Stomach (tissue), 9 donors: ENCODE results near the gene IRS2. TPM values are rescaled to one million over a fixed set of nuclear protein-coding genes. Genes with fewer than 3 reads are reported as not detected.

Experiments used
- DNase-seq, 2 donors: peaks; one replicate each; pipeline versions ENCODE4 v3.0.0 to v3.0.0-alpha.2; 2013 to 2019
- H3K27ac ChIP-seq, 5 donors: fragments of 200-600 bp in 4 of 5; sonication (generic) in 4 of 5; one replicate each; pipeline ENCODE4 v1.5.1; 2013 to 2019; ENCODE audit warnings: mild to moderate bottlenecking in 1 of 5, moderate library complexity in 1 of 5
- H3K27me3 ChIP-seq, 3 donors: fragments of 200-600 bp; sonication (generic); one replicate each; pipeline ENCODE4 v1.5.1; 2017 to 2019; ENCODE audit warnings: mixed run types in 1 of 3
- H3K36me3 ChIP-seq, 4 donors: fragments of 200-600 bp; sonication (generic); 1 replicate in 3 of 4; 2 replicates in 1 of 4; pipeline ENCODE4 v1.5.1; 2016 to 2019
- H3K4me1 ChIP-seq, 4 donors: fragments of 200-600 bp; sonication (generic); one replicate each; pipeline ENCODE4 v1.5.1; 2016 to 2019
- H3K4me3 ChIP-seq, 4 donors: fragments of 200-600 bp; sonication (generic) in 3 of 4; one replicate each; pipeline ENCODE4 v1.5.1; 2016 to 2019; ENCODE audit warnings: mild to moderate bottlenecking in 1 of 4
- H3K9me3 ChIP-seq, 4 donors: fragments of 200-600 bp; sonication (generic); one replicate each; pipeline ENCODE4 v1.5.1; 2016 to 2019
- EP300 ChIP-seq: sonication (generic); formaldehyde crosslinking; IDR thresholded peaks from one replicate; pipeline ENCODE4 v1.6.1; 2017; ENCODE audit warnings: antibody characterized with exemption
- POLR2A ChIP-seq, 4 donors: fragments of 450-650 bp; IDR thresholded peaks; one replicate each; pipeline ENCODE4 v1.6.1; 2016; ENCODE audit warnings: antibody characterized with exemption in 4 of 4, control low read depth in 2 of 4, mild to moderate bottlenecking in 1 of 4, moderate library complexity in 1 of 4
- POLR2AphosphoS5 ChIP-seq, 3 donors: sonication (generic); formaldehyde crosslinking; IDR thresholded peaks; one replicate each; pipeline ENCODE4 v1.6.1; 2016; ENCODE audit warnings: antibody characterized with exemption in 3 of 3
- WGBS, 5 donors: extraction: QIAGEN DNeasy Blood & Tissue Kit in 3 of 5; methylation state at CpG; one replicate each; pipeline versions ENCODE4 v1.1.5 to v1.1.7; 2013 to 2018; 5-methylcytosine and 5-hydroxymethylcytosine counted together
- intact Hi-C: fragments of 100-400 bp; cut with DNase I; formaldehyde crosslinking; loops from one replicate; pipeline ENCODE4 v1.15.1; 2023; ENCODE audit warnings: low total_unique reads
- polyA plus RNA-seq, 3 donors: library from polyadenylated mRNA; stranded (reverse); fragments of 200-250 nt; gene quantifications; one replicate each; pipeline ENCODE4 v1.2.3, GENCODE V29; 2013
- total RNA-seq, 5 donors: library from RNA; depleted of rRNA; stranded (reverse); fragments of >200 nt; gene quantifications; one replicate each; pipeline versions ENCODE4 v1.1.0 to v1.2.3, GENCODE V29; 2014 to 2016
- TF ChIP-seq, protein P1 (sequence below), 7 experiments: fragments of 450-650 bp in 4 of 7; fragments of 200-600 bp in 3 of 7; sonication (generic) in 3 of 7; IDR thresholded peaks; one replicate each; pipeline ENCODE4 v1.5.1; 2016 to 2019; ENCODE audit warnings: antibody characterized with exemption in 7 of 7, control low read depth in 2 of 7, mild to moderate bottlenecking in 1 of 7
- donor health status: healthy with polysubstance abuse.
- donor health status: Bipolar disorder and iron deficiency.
- donor health status: healthy.

IRS2 gene
- total and polyA plus RNA-seq, 8 donors: 2.7 to 24.1 (median 11.4) TPM

DNA sequence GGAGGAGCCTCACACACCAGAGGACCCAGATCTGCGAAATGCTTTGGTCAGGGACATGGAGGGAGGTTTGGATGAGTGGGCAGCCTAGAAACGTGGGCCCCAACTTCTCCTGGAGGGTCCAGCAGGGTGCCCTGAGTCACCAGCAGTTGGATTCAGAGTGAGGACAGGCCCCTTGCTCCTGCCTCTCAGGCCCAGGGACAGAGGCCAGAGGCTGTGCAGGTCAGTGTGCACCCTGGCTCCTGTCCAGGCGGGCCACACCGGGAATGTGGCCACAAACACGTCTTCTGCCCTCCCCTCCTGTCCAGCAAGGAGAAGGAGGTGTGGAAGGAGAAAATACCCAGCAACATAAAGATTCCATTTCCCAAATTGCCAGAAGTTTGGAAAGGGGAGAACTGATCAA, 19.4 kb downstream of the IRS2 start:
- no peak for DNase-seq
- TF ChIP-seq, protein P1, sequence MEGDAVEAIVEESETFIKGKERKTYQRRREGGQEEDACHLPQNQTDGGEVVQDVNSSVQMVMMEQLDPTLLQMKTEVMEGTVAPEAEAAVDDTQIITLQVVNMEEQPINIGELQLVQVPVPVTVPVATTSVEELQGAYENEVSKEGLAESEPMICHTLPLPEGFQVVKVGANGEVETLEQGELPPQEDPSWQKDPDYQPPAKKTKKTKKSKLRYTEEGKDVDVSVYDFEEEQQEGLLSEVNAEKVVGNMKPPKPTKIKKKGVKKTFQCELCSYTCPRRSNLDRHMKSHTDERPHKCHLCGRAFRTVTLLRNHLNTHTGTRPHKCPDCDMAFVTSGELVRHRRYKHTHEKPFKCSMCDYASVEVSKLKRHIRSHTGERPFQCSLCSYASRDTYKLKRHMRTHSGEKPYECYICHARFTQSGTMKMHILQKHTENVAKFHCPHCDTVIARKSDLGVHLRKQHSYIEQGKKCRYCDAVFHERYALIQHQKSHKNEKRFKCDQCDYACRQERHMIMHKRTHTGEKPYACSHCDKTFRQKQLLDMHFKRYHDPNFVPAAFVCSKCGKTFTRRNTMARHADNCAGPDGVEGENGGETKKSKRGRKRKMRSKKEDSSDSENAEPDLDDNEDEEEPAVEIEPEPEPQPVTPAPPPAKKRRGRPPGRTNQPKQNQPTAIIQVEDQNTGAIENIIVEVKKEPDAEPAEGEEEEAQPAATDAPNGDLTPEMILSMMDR (IDR thresholded peaks at IDR 0.05): no peak
- no peak for TF ChIP-seq EP300
- TF ChIP-seq POLR2AphosphoS5 (IDR thresholded peaks at IDR 0.05): no peak
- TF ChIP-seq POLR2A (IDR thresholded peaks at IDR 0.05): no peak
- Histone ChIP-seq H3K27ac (no peak overlapping the region), H3K9me3 (no peaks in the 10 kb centered on the region), H3K4me3 (no peak overlapping the region), H3K36me3 (peaks cover 4 to 34% (median 21%) of the 10 kb centered on the region in 4 donors), H3K4me1 (peaks cover 0 to 51% (median 28%) of the 10 kb centered on the region in 4 donors), H3K27me3 (no peaks in the 10 kb centered on the region)
- WGBS, 5 donors: 57 to 76% (median 67%) methylated on average over 5 of the region's 5 CpGs
- intact Hi-C loops: no loop called here

DNA sequence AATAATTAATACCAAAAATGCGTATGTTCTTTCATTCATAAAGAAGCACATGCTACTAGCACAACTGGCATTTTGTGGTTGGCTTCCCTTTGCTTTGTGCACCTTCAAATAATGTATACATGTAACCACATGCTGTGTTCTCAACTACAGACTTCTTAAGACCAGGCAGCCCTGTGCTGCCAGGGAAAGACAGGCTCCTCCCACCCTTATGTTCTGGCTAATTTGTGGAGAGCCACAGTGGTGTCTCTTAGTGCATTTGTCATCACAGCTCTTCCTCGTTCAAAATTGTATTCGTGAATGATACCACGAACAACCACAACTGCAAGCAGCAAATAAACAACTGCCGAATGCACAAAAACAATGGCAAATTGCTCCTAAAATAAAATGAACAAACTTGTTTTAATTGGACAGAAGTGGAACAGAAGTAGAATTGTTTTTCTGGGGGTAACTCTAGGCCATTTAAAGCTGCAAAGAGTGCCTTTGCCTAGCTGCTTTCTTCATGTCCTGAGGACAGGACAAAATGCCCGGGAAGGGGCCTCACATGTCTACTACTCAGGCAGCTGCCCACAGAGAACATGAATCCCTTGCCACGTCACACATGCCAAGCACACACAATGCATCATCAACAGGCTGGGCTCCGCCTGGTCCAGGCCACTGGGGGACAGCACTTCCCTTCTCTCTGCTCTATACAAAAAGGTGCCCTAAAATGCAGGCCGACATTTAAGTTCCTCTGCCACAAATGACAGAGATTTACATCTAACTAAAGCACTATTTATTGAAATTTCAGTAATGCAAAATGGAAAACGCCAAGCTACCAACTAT, 21.7 kb downstream of the IRS2 start:
- 73 to 82% (median 76%) methylated on average over 10 of the region's 10 CpGs for WGBS, 5 donors
- no peak for TF ChIP-seq EP300
- no peak for TF ChIP-seq POLR2AphosphoS5 (IDR thresholded peaks at IDR 0.05)
- TF ChIP-seq, protein P1 (IDR thresholded peaks at IDR 0.05): no peak
- no peak for TF ChIP-seq POLR2A (IDR thresholded peaks at IDR 0.05)
- intact Hi-C loops: no loop called here
- Histone ChIP-seq H3K4me3 (no peak overlapping the region), H3K36me3 (peaks cover 0 to 28% (median 7%) of the 10 kb centered on the region in 4 donors), H3K27ac (no peak overlapping the region), H3K9me3 (no peaks in the 10 kb centered on the region), H3K4me1 (peaks cover 0 to 49% (median 24%) of the 10 kb centered on the region in 4 donors), H3K27me3 (no peaks in the 10 kb centered on the region)
- DNase-seq: peak in 1 of 2 donors; percentile 30

DNA sequence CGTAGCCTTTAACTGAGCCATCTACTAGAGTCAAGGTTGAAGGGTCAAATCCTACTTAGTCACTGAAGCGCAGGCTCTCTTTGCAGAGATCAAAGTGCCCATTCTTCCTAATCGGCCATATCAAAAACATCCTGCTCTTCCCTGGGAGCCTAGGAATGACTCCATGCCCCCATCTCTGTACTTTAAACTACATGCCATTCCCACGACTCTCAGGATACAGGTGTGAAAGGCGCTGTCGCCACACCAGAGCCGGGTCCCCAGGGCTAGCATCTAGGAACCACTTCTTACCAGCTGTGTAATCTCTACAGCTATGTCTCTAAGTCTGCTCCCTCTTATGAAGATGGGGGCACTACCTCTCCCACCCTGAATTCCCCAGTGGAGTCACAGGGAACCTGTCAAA, 22.3 kb downstream of the IRS2 start:
- Histone ChIP-seq H3K36me3 (peaks cover 0 to 23% (median 7%) of the 10 kb centered on the region in 4 donors), H3K4me1 (peaks cover 0 to 49% (median 24%) of the 10 kb centered on the region in 4 donors), H3K4me3 (no peak overlapping the region), H3K27ac (no peak overlapping the region), H3K9me3 (no peaks in the 10 kb centered on the region), H3K27me3 (no peaks in the 10 kb centered on the region)
- intact Hi-C loops: no loop called here
- 83 to 89% (median 85%) methylated on average over 7 of the region's 7 CpGs for WGBS, 5 donors
- TF ChIP-seq, protein P1 (IDR thresholded peaks at IDR 0.05): no peak
- TF ChIP-seq EP300 (no peak), POLR2A (IDR thresholded peaks at IDR 0.05) (no peak), POLR2AphosphoS5 (IDR thresholded peaks at IDR 0.05) (no peak)
- DNase-seq: no peak

DNA sequence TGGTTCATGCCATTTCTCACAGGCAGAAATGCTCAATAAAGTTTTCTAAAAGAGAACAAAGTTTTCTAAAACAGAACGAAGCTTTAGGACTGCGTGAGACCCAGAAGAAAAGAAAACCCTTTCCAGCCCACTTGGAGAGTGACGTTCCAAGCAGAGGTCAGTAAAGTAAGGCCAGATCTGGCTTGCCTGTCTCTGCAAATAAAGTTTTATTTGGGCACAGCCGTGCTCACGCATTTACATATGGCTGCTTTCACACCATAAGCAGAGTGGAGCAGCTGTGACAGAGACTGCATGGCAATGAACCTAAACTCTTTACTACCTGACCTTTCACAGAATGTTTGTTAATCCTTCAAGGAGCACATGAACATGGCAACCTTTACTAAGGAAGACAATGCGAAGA, 23.6 kb downstream of the IRS2 start:
- TF ChIP-seq, protein P1 (IDR thresholded peaks at IDR 0.05): no peak
- TF ChIP-seq POLR2AphosphoS5 (IDR thresholded peaks at IDR 0.05): no peak
- no peak for TF ChIP-seq POLR2A (IDR thresholded peaks at IDR 0.05)
- no peak for TF ChIP-seq EP300
- Histone ChIP-seq H3K27me3 (no peaks in the 10 kb centered on the region), H3K27ac (no peak overlapping the region), H3K4me1 (peaks cover 0 to 41% (median 24%) of the 10 kb centered on the region in 4 donors), H3K36me3 (peaks cover 0 to 14% (median 3%) of the 10 kb centered on the region in 4 donors), H3K4me3 (no peak overlapping the region), H3K9me3 (no peaks in the 10 kb centered on the region)
- WGBS, 5 donors: 88 to 95% (median 90%) methylated on average over 6 of the region's 6 CpGs
- intact Hi-C loops: no loop called here
- DNase-seq: no peak
